Large intestine (tissue), 3 donors: Measurements from ENCODE around the gene DPH7. TPM values are rescaled to one million over a fixed set of nuclear protein-coding genes. Genes with fewer than 3 reads are reported as not detected.
"Not testable (repeated sequence)": the region's sequence is repeated elsewhere in the genome, so short reads cannot be mapped to it uniquely, and the experiment has no call there.

Experiments
- DNase-seq, 2 donors: peaks; one replicate each; pipeline versions ENCODE4 v3.0.0 to v3.0.0-alpha.2; 2013
- H3K27ac ChIP-seq: one replicate; pipeline ENCODE4 v1.5.1; 2013; ENCODE audit warnings: low read length
- H3K27me3 ChIP-seq: 2 replicates; pipeline ENCODE4 v1.6.1; 2013; ENCODE audit warnings: low read length; ENCODE audit not compliant: control insufficient read depth, insufficient read depth
- H3K36me3 ChIP-seq: 2 replicates; pipeline ENCODE4 v1.6.1; 2013; ENCODE audit warnings: low read length; ENCODE audit not compliant: control insufficient read depth, insufficient read depth
- H3K4me1 ChIP-seq: one replicate; pipeline ENCODE4 v1.6.1; 2013; ENCODE audit warnings: low read length; ENCODE audit not compliant: control insufficient read depth, insufficient read depth
- H3K4me3 ChIP-seq: one replicate; pipeline ENCODE4 v1.5.1; 2013; ENCODE audit warnings: low read length
- H3K9me3 ChIP-seq: one replicate; pipeline ENCODE4 v1.6.1; 2013; ENCODE audit warnings: mild to moderate bottlenecking, low read depth, low read length, moderate library complexity; ENCODE audit not compliant: control insufficient read depth
- WGBS: methylation state at CpG from one replicate; pipeline ENCODE4 v1.1.5; 2013; ENCODE audit warnings: low lambda C conversion rate; ENCODE audit not compliant: insufficient coverage; 5-methylcytosine and 5-hydroxymethylcytosine counted together
- polyA plus RNA-seq: library from polyadenylated mRNA; unstranded; fragments of 120-200 nt; gene quantifications from one replicate; pipeline ENCODE4 v1.2.1, GENCODE V29; 2013

Gene DPH7
- polyA plus RNA-seq, 1 donor: 42.2 TPM

DNA sequence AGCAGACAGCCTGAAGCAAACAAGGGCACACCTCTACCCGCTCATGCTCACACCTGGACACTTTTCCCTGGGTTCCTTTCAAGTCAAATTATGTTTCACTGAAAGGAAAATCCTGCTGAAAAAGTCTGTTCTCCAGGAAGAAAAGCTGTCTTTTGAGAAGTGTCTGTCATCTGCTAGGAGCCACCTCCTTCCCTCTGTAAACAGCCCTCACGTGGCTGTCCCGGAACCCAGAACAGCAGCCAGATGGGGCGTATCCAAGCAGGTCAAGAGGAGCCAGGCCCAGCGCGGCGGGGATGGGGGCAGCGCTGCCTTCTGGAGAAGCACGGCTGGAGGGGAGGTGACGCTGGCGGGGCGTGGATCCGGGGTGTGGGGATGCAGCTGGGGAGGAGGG, 28.5 kb downstream of the DPH7 start, which contains the start of gene PNPLA7:
PNPLA7 (minus strand) TSS at position 172 of the 391 bp plus-strand sequence. CDS start 205 bp downstream, outside the sequence.
- Histone ChIP-seq H3K4me1 (peaks cover 14% of the 10 kb centered on the region), H3K27me3 (no peaks in the 10 kb centered on the region), H3K27ac (peak within 1 kb of the TSS; percentile 71), H3K9me3 (peaks cover 9% of the 10 kb centered on the region), H3K4me3 (peak within 1 kb of the TSS; percentile 49), H3K36me3 (peaks cover 5% of the 10 kb centered on the region)
- WGBS: no CpG with 5 or more reads among the region's 13 CpGs
- peak; percentile 88 for DNase-seq

GRCh38 chr9:137547687-137548543, 30.8 kb downstream of the DPH7 start:
- no peak for DNase-seq
- H3K9me3 ChIP-seq: peaks cover 9% of the 10 kb centered on the region
- no peaks in the 10 kb centered on the region for H3K27me3 ChIP-seq
- 75% methylated on average over 2 of the region's 23 CpGs for WGBS
- no peaks in the 10 kb centered on the region for H3K36me3 ChIP-seq
- H3K27ac ChIP-seq: no peak overlapping the region
- peaks cover 14% of the 10 kb centered on the region for H3K4me1 ChIP-seq
- H3K4me3 ChIP-seq: no peak overlapping the region

DNA sequence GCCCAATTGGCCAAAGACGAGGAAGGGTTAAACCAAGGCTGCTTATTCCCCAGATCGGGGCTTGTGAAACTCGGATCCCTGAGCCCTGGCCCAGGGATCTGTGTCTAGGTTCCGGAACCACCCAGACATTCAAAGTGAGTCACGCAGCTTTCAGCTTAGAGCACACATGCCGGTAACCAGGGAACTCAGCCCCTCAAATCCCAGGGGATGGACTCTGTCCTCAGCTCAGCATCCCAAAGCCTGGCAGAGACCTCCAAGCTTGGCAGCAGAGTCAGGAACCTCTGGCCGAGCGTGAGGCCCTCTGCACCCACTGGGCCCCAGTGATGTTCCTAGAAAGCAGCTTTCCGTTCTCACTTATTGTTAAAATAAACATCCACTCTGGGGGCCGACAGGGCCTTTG, 33.6 kb downstream of the DPH7 start:
- peaks cover 9% of the 10 kb centered on the region for H3K9me3 ChIP-seq
- no peak overlapping the region for H3K4me3 ChIP-seq
- no peaks in the 10 kb centered on the region for H3K27me3 ChIP-seq
- WGBS: no CpG with 5 or more reads among the region's 10 CpGs
- H3K4me1 ChIP-seq: peaks cover 5% of the 10 kb centered on the region
- no peak overlapping the region for H3K27ac ChIP-seq
- H3K36me3 ChIP-seq: no peaks in the 10 kb centered on the region
- no peak for DNase-seq

GRCh38 chr9:137544176-137544760, 34.5 kb downstream of the DPH7 start:
- H3K27ac ChIP-seq: no peak overlapping the region
- H3K4me1 ChIP-seq: no peaks in the 10 kb centered on the region
- H3K9me3 ChIP-seq: peaks cover 9% of the 10 kb centered on the region
- H3K36me3 ChIP-seq: no peaks in the 10 kb centered on the region
- H3K4me3 ChIP-seq: no peak overlapping the region
- no peaks in the 10 kb centered on the region for H3K27me3 ChIP-seq
- no peak for DNase-seq
- 67% methylated on average over 1 of the region's 12 CpGs for WGBS

DNA sequence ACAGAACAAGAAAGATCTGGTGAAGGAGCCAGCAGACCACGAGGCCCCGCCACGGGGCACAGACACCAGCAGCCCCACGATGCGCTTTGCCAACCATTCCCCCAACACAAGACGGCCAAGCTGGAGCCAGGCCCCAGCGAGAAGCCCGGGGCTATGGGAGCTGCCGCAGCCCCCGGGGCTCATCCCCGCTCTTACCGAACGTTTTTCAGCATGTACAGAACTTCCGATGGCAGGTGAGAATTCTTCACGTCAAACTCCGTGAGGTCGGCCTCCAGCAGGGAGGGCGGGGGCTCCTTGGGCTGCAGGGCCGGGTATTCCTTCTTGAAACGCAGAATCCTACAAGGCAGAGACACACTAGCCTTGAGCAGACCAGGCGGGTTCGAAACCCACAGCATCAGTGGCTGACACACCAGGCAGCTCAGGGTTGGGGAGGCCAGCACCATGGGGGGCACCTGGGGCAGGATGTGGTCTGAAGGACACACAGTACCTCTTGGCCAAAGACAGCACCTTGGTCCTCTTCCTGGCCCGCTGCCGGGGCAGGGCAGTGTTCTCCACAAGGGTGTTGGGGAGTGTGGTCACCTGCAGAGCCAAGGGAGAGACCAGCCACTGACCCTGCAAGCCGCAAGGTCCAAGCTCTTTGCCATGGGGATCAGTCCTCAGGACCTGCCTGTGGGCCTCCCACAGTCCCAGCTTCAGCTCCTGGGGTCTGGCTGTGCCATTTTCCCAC, 35.3 kb downstream of the DPH7 start:
- Histone ChIP-seq H3K4me3 (no peak overlapping the region), H3K4me1 (no peaks in the 10 kb centered on the region), H3K27ac (no peak overlapping the region), H3K36me3 (no peaks in the 10 kb centered on the region), H3K27me3 (no peaks in the 10 kb centered on the region), H3K9me3 (peaks cover 9% of the 10 kb centered on the region)
- no CpG with 5 or more reads among the region's 25 CpGs for WGBS
- DNase-seq: no peak

DNA sequence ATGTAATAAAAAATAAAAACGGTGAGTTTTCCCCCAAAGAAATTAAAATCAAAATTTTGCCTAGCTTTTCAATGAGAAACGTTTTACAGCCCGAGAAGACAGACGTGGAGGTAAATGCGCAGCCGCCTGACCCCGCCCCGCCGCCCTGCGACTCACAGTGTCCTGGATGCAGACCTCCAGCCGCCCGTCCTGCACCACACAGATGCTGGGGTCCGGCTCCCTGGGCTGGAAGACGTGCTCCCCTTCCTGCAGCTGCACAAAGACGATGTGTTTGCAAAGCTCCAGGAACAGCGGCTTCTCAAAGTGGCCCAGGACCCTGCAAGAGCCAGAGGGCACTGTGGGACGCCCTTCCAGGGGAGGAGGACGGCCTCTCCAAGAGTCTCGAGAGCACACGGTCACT, 36.2 kb downstream of the DPH7 start:
- Histone ChIP-seq H3K36me3 (no peaks in the 10 kb centered on the region), H3K27ac (no peak overlapping the region), H3K4me3 (no peak overlapping the region), H3K27me3 (no peaks in the 10 kb centered on the region), H3K9me3 (peaks cover 9% of the 10 kb centered on the region), H3K4me1 (no peaks in the 10 kb centered on the region)
- no peak for DNase-seq
- 87% methylated on average over 3 of the region's 20 CpGs for WGBS

GRCh38 chr9:137540536-137540935, 38.2 kb downstream of the DPH7 start:
- no peak for DNase-seq
- no peaks in the 10 kb centered on the region for H3K4me1 ChIP-seq
- WGBS: no CpG with 5 or more reads among the region's 18 CpGs
- no peaks in the 10 kb centered on the region for H3K36me3 ChIP-seq
- H3K4me3 ChIP-seq: no peak overlapping the region
- no peaks in the 10 kb centered on the region for H3K27me3 ChIP-seq
- H3K27ac ChIP-seq: no peak overlapping the region
- no peaks in the 10 kb centered on the region for H3K9me3 ChIP-seq

- WGBS: no CpG with 5 or more reads among the region's 16 CpGs
- Histone ChIP-seq H3K4me3 (no peak overlapping the region), H3K36me3 (no peaks in the 10 kb centered on the region), H3K27me3 (no peaks in the 10 kb centered on the region), H3K9me3 (no peaks in the 10 kb centered on the region), H3K4me1 (peaks cover 5% of the 10 kb centered on the region), H3K27ac (no peak overlapping the region)
- no peak for DNase-seq
Observed at GRCh38 chr9:137538058-137538457, 40.7 kb downstream of the DPH7 start.

GRCh38 chr9:137536594-137537131, 42.1 kb downstream of the DPH7 start:
- H3K4me1 ChIP-seq, DNase-seq, H3K4me3 ChIP-seq, H3K27ac ChIP-seq, H3K27me3 ChIP-seq, H3K9me3 ChIP-seq, H3K36me3 ChIP-seq: not testable (repeated sequence)
- 83% methylated on average over 2 of the region's 16 CpGs for WGBS

- DNase-seq: no peak
- Histone ChIP-seq H3K4me3 (no peak overlapping the region), H3K27me3 (no peaks in the 10 kb centered on the region), H3K9me3 (no peaks in the 10 kb centered on the region), H3K27ac (no peak overlapping the region), H3K4me1 (peaks cover 5% of the 10 kb centered on the region), H3K36me3 (no peaks in the 10 kb centered on the region)
Observed at GRCh38 chr9:137535120-137535428, 43.7 kb downstream of the DPH7 start.
